ENCODE measurements around the gene CD47. TPM values are rescaled to one million over a fixed set of nuclear protein-coding genes. Genes with fewer than 3 reads are reported as not detected.
A peak's percentile ranks its signal among the peaks of the same experiment; 100 is the strongest.

The CD47 gene
- total and polyA plus RNA-seq, 2 of the 13 experiments (the other 11 are each of a cell fraction or from before 2014, with no cell fraction given) = 3.3 to 6.5 TPM

GRCh38 chr3:108090049-108090700 lies 656 bp downstream of the CD47 start:
- Histone ChIP-seq H3K27ac (ENCODE audit: extremely low read length, insufficient read depth, low read length) (no peak overlapping the region), H3K4me1 (ENCODE audit: insufficient read depth, low read length) (peaks cover 9% of the 10 kb centered on the region), H4K20me1 (ENCODE audit: insufficient read depth, low read length) (no peaks in the 10 kb centered on the region), H3K9ac (ENCODE audit: insufficient read depth, low read depth, low read length) (peak overlapping the region; percentile 39; the same call in 1 of the 2 replicates), H2AFZ (ENCODE audit: low read length) (peak overlapping the region; percentile 81), H3K9me3 (ENCODE audit: low read length) (no peaks in the 10 kb centered on the region), H3K36me3 (replicated peaks in 1 of 2; ENCODE audit: control insufficient read depth in 1 of 2, insufficient read depth in 2 of 2, low read length in 2 of 2) (no peaks in the 10 kb centered on the region), H3K4me3 (replicated peaks in 1 of 3; ENCODE audit: insufficient read depth in 1 of 3, low read depth in 2 of 3, low read length in 3 of 3) (peak overlapping the region; percentile 54 to 79 (median 72)), H3K79me2 (ENCODE audit: insufficient read depth, low read length) (no peaks in the 10 kb centered on the region), H3K27me3 (ENCODE audit: control insufficient read depth in 1 of 2, insufficient read depth in 2 of 2, low read length in 2 of 2) (peaks cover 0 to 11% of the 10 kb centered on the region in 2 experiments; a peak in 2 of 5 replicates), H3K4me2 (ENCODE audit: low read depth, low read length) (peak overlapping the region; percentile 100)
- no TSS peak for BruUV-seq (replicated peaks)
- FAIRE-seq (no peak), ATAC-seq (peak; percentile 60), DNase-seq (ENCODE audit: low spot score) (no peak)
- intact Hi-C loops (cut with micrococcal nuclease; ENCODE audit: unreplicated experiment) = loop anchor here (2.0 to 10.0 kb wide), 2 partner anchors 37 to 385 kb away; no protein-coding TSS in a partner anchor
- POLR2A ChIA-PET = no interaction called here
- CTCF ChIA-PET (ENCODE audit: low intra/inter-chr PET ratio, low total read pairs) = no interaction called here
- WGBS (ENCODE audit: low lambda C conversion rate) = 6% methylated on average over 21 of the region's 29 CpGs
- in situ Hi-C loops (cut with HindIII; ENCODE audit: extremely low pct_ligation_motif_present, low pct_unique_long_range_greater_than_20kb) = no loop called here
- TF ChIP-seq ARID2 (CRISPR knock-in tag; IDR thresholded peaks at IDR 0.05; ENCODE audit: borderline replicate concordance) = no peak
- no peak for TF ChIP-seq GATAD2A (CRISPR knock-in tag; IDR thresholded peaks at IDR 0.05)
- TF ChIP-seq ZNF230 (CRISPR knock-in tag; IDR thresholded peaks at IDR 0.05) = no peak
- TF ChIP-seq ZNF274 (CRISPR knock-in tag; IDR thresholded peaks at IDR 0.05) = no peak
- no peak for TF ChIP-seq FOXJ3 (CRISPR knock-in tag; IDR thresholded peaks at IDR 0.05; ENCODE audit: borderline replicate concordance)
- no peak for TF ChIP-seq ZNF317 (CRISPR knock-in tag; IDR thresholded peaks at IDR 0.05)
- TF ChIP-seq ZNF556 (CRISPR knock-in tag; IDR thresholded peaks at IDR 0.05; ENCODE audit: borderline replicate concordance) = no peak
- TF ChIP-seq ZNF512B (CRISPR knock-in tag; IDR thresholded peaks at IDR 0.05; ENCODE audit: borderline replicate concordance) = 0 out of 2 replicates have a peak, but pooled peaks have one; percentile 31
- no peak for TF ChIP-seq ZNF574 (CRISPR knock-in tag; IDR thresholded peaks at IDR 0.05)
- TF ChIP-seq HNRNPL (IDR thresholded peaks at IDR 0.05; ENCODE audit: low read depth, low read length) = no peak
- TF ChIP-seq CBX2 (IDR thresholded peaks at IDR 0.05; ENCODE audit: low read depth, low read length) = 0 out of 2 replicates have a peak, but pooled peaks have one; percentile 23
- TF ChIP-seq CBX2 (CRISPR knock-in tag; IDR thresholded peaks at IDR 0.05; ENCODE audit: low read depth) = no peak
- TF ChIP-seq PPARG (CRISPR knock-in tag; conservative IDR thresholded peaks at IDR 0.05) = no peak
- no peak for TF ChIP-seq ZNF281 (CRISPR knock-in tag; IDR thresholded peaks at IDR 0.05; ENCODE audit: borderline replicate concordance)
- TF ChIP-seq HDAC6 (IDR thresholded peaks at IDR 0.05; ENCODE audit: low read depth, low read length) = 0 out of 2 replicates have a peak, but pooled peaks have one; percentile 76
